ENCODE results near the gene SGF29. TPM values are rescaled to one million over a fixed set of nuclear protein-coding genes. Genes with fewer than 3 reads are reported as not detected.

SGF29 gene
- total and polyA plus RNA-seq, 2 experiments from 2014 or later, result 10.0 to 17.6 TPM

GRCh38 chr16:28524681-28525171 lies 29.0 kb upstream of the SGF29 start:
- Histone ChIP-seq H3K27ac (ENCODE audit: low read depth) (no peak overlapping the region), H4K20me1 (replicated peaks; ENCODE audit: insufficient read depth) (no peaks in the 10 kb centered on the region), H3F3A (replicated peaks; ENCODE audit: low read depth) (no peaks in the 10 kb centered on the region), H3K27me3 (ENCODE audit: insufficient read depth) (no peaks in the 10 kb centered on the region), H3K4me1 (ENCODE audit: insufficient read depth) (no peaks in the 10 kb centered on the region), H3K4me2 (no peak overlapping the region), H3K4me3 (no peak overlapping the region), H3K79me2 (replicated peaks; ENCODE audit: insufficient read depth) (no peaks in the 10 kb centered on the region), H3K36me3 (ENCODE audit: insufficient read depth) (no peaks in the 10 kb centered on the region), H2AFZ (no peak overlapping the region), H3K9me2 (ENCODE audit: insufficient read depth) (no peaks in the 10 kb centered on the region)
- TF ChIP-seq CTCF (conservative IDR thresholded peaks at IDR 0.05; ENCODE audit: low read depth in 2 of 2), result no peak
- no peak for TF ChIP-seq ZNF331 (CRISPR knock-in tag; IDR thresholded peaks at IDR 0.05; ENCODE audit: low read depth)
- no peak for TF ChIP-seq STAT1 (IDR thresholded peaks at IDR 0.05; ENCODE audit: unreplicated experiment)
- no peak for TF ChIP-seq NANOG (IDR thresholded peaks at IDR 0.05; ENCODE audit: borderline replicate concordance)
- no peak for TF ChIP-seq JUNB (IDR thresholded peaks at IDR 0.05; ENCODE audit: unreplicated experiment)
- TF ChIP-seq REST (IDR thresholded peaks at IDR 0.05; ENCODE audit: unreplicated experiment), result no peak
- TF ChIP-seq POLR2AphosphoS5 (IDR thresholded peaks at IDR 0.05; ENCODE audit: low read depth), result no peak
- no peak for TF ChIP-seq EZH2phosphoT487 (IDR thresholded peaks at IDR 0.05; ENCODE audit: unreplicated experiment)
- TF ChIP-seq ZNF114 (CRISPR knock-in tag; IDR thresholded peaks at IDR 0.05), result no peak
- H3K36me3 Mint-ChIP-seq (ENCODE audit: low read depth), result no peaks in the 10 kb centered on the region
- H3K27ac Mint-ChIP-seq, result no peak overlapping the region
- ATAC-seq, result no peak
- no peak overlapping the region for H3K4me3 Mint-ChIP-seq
- peaks cover 14% of the 10 kb centered on the region; the same call in 1 of the 3 replicates for H3K9me3 Mint-ChIP-seq
- DNase-seq (ENCODE audit: low spot score), result no peak
- peaks cover 5% of the 10 kb centered on the region for H3K27me3 Mint-ChIP-seq (ENCODE audit: insufficient read depth, low read depth, poor library complexity)
- no peaks in the 10 kb centered on the region for H3K4me1 Mint-ChIP-seq

- no peak for DNase-seq (ENCODE audit: low spot score)
- Histone ChIP-seq H3K4me1 (ENCODE audit: insufficient read depth) (no peaks in the 10 kb centered on the region), H2AFZ (no peak overlapping the region), H3K4me2 (no peak overlapping the region), H3K27ac (ENCODE audit: low read depth) (no peak overlapping the region), H3K4me3 (no peak overlapping the region), H4K20me1 (replicated peaks; ENCODE audit: insufficient read depth) (no peaks in the 10 kb centered on the region), H3K27me3 (ENCODE audit: insufficient read depth) (no peaks in the 10 kb centered on the region), H3K36me3 (ENCODE audit: insufficient read depth) (no peaks in the 10 kb centered on the region), H3K79me2 (replicated peaks; ENCODE audit: insufficient read depth) (no peaks in the 10 kb centered on the region), H3F3A (replicated peaks; ENCODE audit: low read depth) (no peaks in the 10 kb centered on the region), H3K9me2 (ENCODE audit: insufficient read depth) (no peaks in the 10 kb centered on the region)
- H3K27ac Mint-ChIP-seq, result no peak overlapping the region
- ATAC-seq, result no peak
- H3K4me1 Mint-ChIP-seq, result no peaks in the 10 kb centered on the region
- H3K9me3 Mint-ChIP-seq, result peaks cover 14% of the 10 kb centered on the region; the same call in 1 of the 3 replicates
- H3K36me3 Mint-ChIP-seq (ENCODE audit: low read depth), result no peaks in the 10 kb centered on the region
- no peak overlapping the region for H3K4me3 Mint-ChIP-seq
- H3K27me3 Mint-ChIP-seq (ENCODE audit: insufficient read depth, low read depth, poor library complexity), result peaks cover 2% of the 10 kb centered on the region
- no peak for TF ChIP-seq CTCF (conservative IDR thresholded peaks at IDR 0.05; ENCODE audit: low read depth in 2 of 2)
These were observed 27.3 kb upstream of the SGF29 start for GRCh38 chr16:28526201-28527099.

Data from GM23338 (cell line).